H1 (cell line): ENCODE results near the gene RNF157. TPM values are rescaled to one million over a fixed set of nuclear protein-coding genes. Genes with fewer than 3 reads are reported as not detected.

Source experiments
- CTCF ChIA-PET: fragments of 300-600 bp; sonication (Branson Sonifier 250); formaldehyde crosslinking; loops from one replicate; lab custom pipeline; 2021; ENCODE audit not compliant: partially characterized antibody; lab: Charles Lee
- POLR2A ChIA-PET: fragments of 300-600 bp; sonication (Branson Sonifier 250); formaldehyde crosslinking; loops from one replicate; lab custom pipeline; 2021; ENCODE audit warnings: inconsistent platforms; ENCODE audit not compliant: partially characterized antibody; lab: Charles Lee
- DNase-seq, 2 experiments: peaks; one replicate each; pipeline versions ENCODE4 v3.0.0 to v3.0.0-alpha.2; 2010 to 2022; ENCODE audit warnings: low spot score in 2 of 2, low read depth in 1 of 2, mixed read lengths in 1 of 2
- FAIRE-seq: peaks from 2 replicates; lab custom pipeline; 2011; peaks lifted over from hg19 to GRCh38; lab: Jason Lieb, UNC
- H2AFZ ChIP-seq: 2 replicates; pipeline ENCODE4 v1.8.1; 2012; ENCODE audit warnings: low read length, inconsistent platforms
- H2AK5ac ChIP-seq: 2 replicates; pipeline ENCODE4 v1.6.1; 2013; ENCODE audit warnings: low read depth, low read length
- H2BK120ac ChIP-seq: replicated peaks from 2 replicates; pipeline ENCODE3; 2013; ENCODE audit warnings: low read depth, low read length, inconsistent platforms
- H2BK12ac ChIP-seq: 2 replicates; pipeline ENCODE4 v1.6.1; 2013; ENCODE audit warnings: low read depth, low read length
- H2BK15ac ChIP-seq: 2 replicates; pipeline ENCODE4 v1.6.1; 2013; ENCODE audit warnings: low read length
- H2BK20ac ChIP-seq: 2 replicates; pipeline ENCODE4 v1.6.1; 2013; ENCODE audit warnings: low read length
- H2BK5ac ChIP-seq: 2 replicates; pipeline ENCODE4 v1.6.1; 2013; ENCODE audit warnings: low read depth, low read length
- H3K14ac ChIP-seq: 2 replicates; pipeline ENCODE4 v1.6.1; 2013; ENCODE audit warnings: inconsistent platforms; ENCODE audit not compliant: insufficient read length
- H3K18ac ChIP-seq: 2 replicates; pipeline ENCODE4 v1.6.1; 2013; ENCODE audit warnings: low read length; ENCODE audit errors: extremely low read depth
- H3K23ac ChIP-seq: 2 replicates; pipeline ENCODE4 v1.6.1; 2013; ENCODE audit warnings: inconsistent platforms; ENCODE audit not compliant: insufficient read length
- H3K23me2 ChIP-seq: 2 replicates; pipeline ENCODE4 v1.6.1; 2013; ENCODE audit warnings: low read depth, low read length
- H3K27ac ChIP-seq: 2 replicates; pipeline ENCODE4 v1.6.1; 2011; ENCODE audit warnings: low read depth, low read length, inconsistent platforms
- H3K27me3 ChIP-seq, 4 experiments: replicated peaks in 1 of 4; 1 replicate in 1 of 4; 2 replicates in 3 of 4; pipeline versions ENCODE4 v1.6.1 to v1.8.1; 2011 to 2013; ENCODE audit warnings: low read length in 3 of 4, mild to moderate bottlenecking in 3 of 4, inconsistent platforms in 2 of 4, mixed read lengths in 2 of 4, moderate library complexity in 1 of 4; ENCODE audit not compliant: control insufficient read depth in 3 of 4, insufficient read depth in 3 of 4; ENCODE audit errors: extremely low read depth in 1 of 4
- H3K36me3 ChIP-seq, 4 experiments: 2 replicates each; pipeline versions ENCODE4 v1.6.1 to v1.8.1; 2011 to 2013; ENCODE audit warnings: mild to moderate bottlenecking in 4 of 4, low read length in 3 of 4, moderate library complexity in 2 of 4, control low read depth in 1 of 4, inconsistent platforms in 1 of 4; ENCODE audit not compliant: insufficient read depth in 4 of 4, control insufficient read depth in 2 of 4
- H3K4ac ChIP-seq: replicated peaks from 2 replicates; pipeline ENCODE3; 2013; ENCODE audit warnings: low read length, low read depth, mixed read lengths, inconsistent platforms; ENCODE audit not compliant: insufficient read length
- H3K4me1 ChIP-seq, 4 experiments: replicated peaks in 1 of 4; 1 replicate in 1 of 4; 2 replicates in 3 of 4; pipeline versions ENCODE4 v1.6.1 to v1.8.1; 2011 to 2013; ENCODE audit warnings: low read length in 3 of 4, inconsistent platforms in 2 of 4, mixed read lengths in 1 of 4; ENCODE audit not compliant: insufficient read depth in 4 of 4, control insufficient read depth in 3 of 4
- H3K4me2 ChIP-seq, 2 experiments: 2 replicates each; pipeline versions ENCODE4 v1.6.1 to v1.8.1; 2011 to 2013; ENCODE audit warnings: low read depth in 2 of 2, low read length in 2 of 2, control low read depth in 1 of 2, inconsistent platforms in 1 of 2, mild to moderate bottlenecking in 1 of 2; ENCODE audit not compliant: insufficient read depth in 1 of 2
- H3K4me3 ChIP-seq, 4 experiments: fragments of 200-600, 300-600 bp in 1 of 4; sonication (generic), shearing (Covaris generic), sonication (Bioruptor Twin) in 1 of 4; 2 replicates each; pipeline versions ENCODE4 v1.5.1 to v1.8.1; 2011 to 2016; ENCODE audit warnings: low read length in 4 of 4, low read depth in 3 of 4, control low read depth in 2 of 4, inconsistent platforms in 2 of 4, mild to moderate bottlenecking in 2 of 4, mixed read lengths in 1 of 4, moderate library complexity in 1 of 4; ENCODE audit not compliant: insufficient read depth in 2 of 4; ENCODE audit errors: extremely low read depth in 1 of 4
- H3K56ac ChIP-seq: replicated peaks from 2 replicates; pipeline ENCODE3; 2013; ENCODE audit warnings: low read depth, mild to moderate bottlenecking, mixed read lengths, low read length, inconsistent platforms; ENCODE audit not compliant: insufficient read length
- H3K79me1 ChIP-seq: 2 replicates; pipeline ENCODE4 v1.6.1; 2013; ENCODE audit warnings: low read depth, low read length, control low read depth
- H3K79me2 ChIP-seq, 2 experiments: 2 replicates each; pipeline versions ENCODE4 v1.6.1 to v1.8.1; 2012 to 2013; ENCODE audit warnings: low read length in 2 of 2, mild to moderate bottlenecking in 2 of 2, inconsistent platforms in 1 of 2; ENCODE audit not compliant: insufficient read depth in 2 of 2, control insufficient read depth in 1 of 2
- H3K9ac ChIP-seq, 4 experiments: replicated peaks in 1 of 4; 1 replicate in 1 of 4; 2 replicates in 3 of 4; pipeline versions ENCODE4 v1.6.1 to v1.8.1; 2011 to 2013; ENCODE audit warnings: low read depth in 3 of 4, low read length in 3 of 4, control low read depth in 2 of 4, mild to moderate bottlenecking in 2 of 4, moderate library complexity in 2 of 4, inconsistent platforms in 1 of 4; ENCODE audit errors: extremely low read depth in 1 of 4
- H3K9me3 ChIP-seq, 2 experiments: 2 replicates each; pipeline versions ENCODE4 v1.6.1 to v1.8.1; 2012 to 2013; ENCODE audit warnings: mild to moderate bottlenecking in 2 of 2, moderate library complexity in 2 of 2, control low read depth in 1 of 2, inconsistent platforms in 1 of 2, low read depth in 1 of 2, low read length in 1 of 2, mixed read lengths in 1 of 2; ENCODE audit not compliant: insufficient read depth in 2 of 2
- H4K20me1 ChIP-seq, 2 experiments: replicated peaks in 1 of 2; 2 replicates each; pipeline versions ENCODE3 to v1.8.1; 2011 to 2013; ENCODE audit warnings: inconsistent platforms in 2 of 2, low read length in 2 of 2, mild to moderate bottlenecking in 1 of 2; ENCODE audit not compliant: insufficient read depth in 2 of 2, control insufficient read depth in 1 of 2
- H4K5ac ChIP-seq: 2 replicates; pipeline ENCODE4 v1.6.1; 2013; ENCODE audit warnings: low read length, low read depth, mixed read lengths, inconsistent platforms; ENCODE audit not compliant: insufficient read length
- H4K8ac ChIP-seq: 2 replicates; pipeline ENCODE4 v1.8.0; 2013; ENCODE audit warnings: mild to moderate bottlenecking, moderate library complexity, low read length, inconsistent platforms; ENCODE audit not compliant: insufficient read depth; ENCODE audit errors: extremely low read depth
- H4K91ac ChIP-seq: replicated peaks from 2 replicates; pipeline ENCODE3; 2013; ENCODE audit warnings: low read length, mixed read lengths, inconsistent platforms; ENCODE audit not compliant: insufficient read length
- ASH2L ChIP-seq: fragments of 200-600, 300-600 bp; sonication (generic); IDR thresholded peaks from one replicate; pipeline ENCODE4 v1.7.1; 2017; ENCODE audit warnings: low read length
- BCL11A ChIP-seq, 2 experiments: IDR thresholded peaks; one replicate each; pipeline ENCODE4 v1.6.1; 2011; ENCODE audit warnings: low read depth in 2 of 2, low read length in 2 of 2, mild to moderate bottlenecking in 2 of 2
- NANOG ChIP-seq: IDR thresholded peaks from 2 replicates; pipeline ENCODE4 v1.6.1; 2011; ENCODE audit warnings: low read length, low read depth, mild to moderate bottlenecking, inconsistent platforms; ENCODE audit not compliant: insufficient read depth, poor library complexity, severe bottlenecking
- POLR2AphosphoS5 ChIP-seq: IDR thresholded peaks from 2 replicates; pipeline ENCODE4 v1.6.1; 2011; ENCODE audit warnings: low read depth, low read length
- RFX5 ChIP-seq: IDR thresholded peaks from 2 replicates; pipeline ENCODE4 v1.6.1; 2011; ENCODE audit warnings: low read depth, low read length, improper control_type of control experiment, borderline replicate concordance
- SP2 ChIP-seq: IDR thresholded peaks from 2 replicates; pipeline ENCODE4 v1.6.1; 2012; ENCODE audit warnings: mild to moderate bottlenecking, low read length, inconsistent platforms
- TCF12 ChIP-seq: IDR thresholded peaks from 2 replicates; pipeline ENCODE4 v1.6.1; 2011; ENCODE audit warnings: low read depth, mild to moderate bottlenecking, low read length
- WGBS, 2 experiments: shearing (Covaris generic) in 1 of 2; methylation state at CpG; one replicate each; pipeline versions ENCODE4 v1.1.6 to v1.1.7; 2013 to 2015; ENCODE audit warnings: low lambda C conversion rate in 2 of 2, mixed read lengths in 2 of 2, inconsistent platforms in 1 of 2, low coverage in 1 of 2, missing lambda C conversion rate in 1 of 2; ENCODE audit not compliant: insufficient replicate concordance in 2 of 2, insufficient coverage in 1 of 2, insufficient read length in 1 of 2; ENCODE audit errors: extremely low coverage in 1 of 2, missing lambda C conversion rate in 1 of 2; 5-methylcytosine and 5-hydroxymethylcytosine counted together
- polyA plus RNA-seq, 7 experiments: library from polyadenylated mRNA; depleted of rRNA in 3 of 7; stranded (reverse) in 5 of 7; unstranded in 2 of 7; fragments of >200 nt in 5 of 7; fragments of 200-250 nt in 2 of 7; gene quantifications; 1 replicate in 5 of 7; 2 replicates in 1 of 7; 4 replicates in 1 of 7; pipeline versions ENCODE4 v1.2.1 to v1.2.3, GENCODE V29; 2011 to 2013; ENCODE audit warnings: missing spikeins in 2 of 7, mixed read lengths in 2 of 7
- total RNA-seq: library from RNA; stranded (reverse); fragmentation: NEBNext Ultra II Directional; extraction: Animal tissue kit (Norgen Biotek cat#: 25700); gene quantifications from 2 replicates; pipeline ENCODE4 v1.2.1, GENCODE V29; 2021
- TF ChIP-seq, protein P1 (sequence below): IDR thresholded peaks from 2 replicates; pipeline ENCODE4 v1.6.1; 2012; ENCODE audit warnings: inconsistent platforms
- TF ChIP-seq, protein P2 (sequence below): IDR thresholded peaks from 2 replicates; pipeline ENCODE4 v1.6.1; 2011; ENCODE audit warnings: low read depth, mild to moderate bottlenecking, low read length; ENCODE audit not compliant: insufficient read depth

Gene RNF157
- total and polyA plus RNA-seq, 2 of the 8 experiments (the other 6 are each of a cell fraction or from before 2014, with no cell fraction given) = 13.4 to 16.7 TPM

DNA sequence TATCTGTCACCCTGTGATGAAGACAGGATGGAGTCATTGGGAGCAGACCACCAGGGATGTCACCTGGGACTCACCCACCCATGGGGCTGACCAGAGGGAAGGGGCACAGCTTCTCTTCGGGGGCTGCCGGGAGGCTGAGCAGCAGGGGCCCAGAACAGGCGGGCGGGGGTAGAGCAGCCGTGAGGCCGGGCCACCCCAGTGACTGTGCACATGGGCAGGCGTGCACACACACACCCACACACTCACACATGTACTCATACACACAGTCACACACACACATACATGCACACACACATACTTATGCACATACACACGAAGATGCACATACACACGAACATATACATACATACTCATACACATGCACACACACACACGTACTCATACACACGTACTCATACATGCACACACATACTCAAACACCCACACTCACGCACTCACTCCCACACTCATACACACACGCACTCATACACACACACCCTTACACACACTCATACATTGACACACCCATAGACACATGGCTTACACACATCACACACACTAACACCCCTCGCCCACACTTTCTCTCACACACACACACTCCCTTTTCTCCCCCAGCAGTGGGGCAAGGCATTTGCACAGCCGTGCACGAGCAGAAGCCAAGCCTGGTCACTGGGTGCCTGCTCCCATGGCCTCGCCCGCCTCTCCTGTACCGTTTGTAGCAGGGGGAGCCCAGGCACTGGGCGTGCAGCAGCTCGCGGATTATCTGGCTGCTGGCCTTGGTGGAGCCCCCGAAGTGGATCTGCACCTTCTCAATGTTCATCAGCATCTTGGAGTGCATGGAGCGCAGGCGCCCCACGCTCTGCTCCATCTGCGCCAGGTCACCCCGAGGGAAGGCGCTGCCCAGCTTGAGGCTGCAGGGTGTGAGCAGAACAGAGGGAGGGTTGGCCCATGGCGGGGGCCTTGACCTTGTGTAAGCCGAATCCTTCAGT is 37.3 kb upstream of the RNF157 start:
- Histone ChIP-seq H2BK15ac (peak overlapping the region; percentile 24; the same call in 1 of the 2 replicates), H3K56ac (peak overlapping the region; percentile 46), H3K4me3 (no peak overlapping the region), H2BK20ac (no peak overlapping the region), H2BK120ac (no peak overlapping the region), H4K8ac (no peak overlapping the region), H3K23me2 (peaks cover 3% of the 10 kb centered on the region; the same call in 1 of the 2 replicates), H3K27ac (no peak overlapping the region), H3K14ac (no peak overlapping the region), H3K4me2 (no peak overlapping the region), H2AK5ac (peak overlapping the region; percentile 96; the same call in 1 of the 2 replicates), H3K23ac (no peak overlapping the region), H3K4me1 (peaks cover 0 to 4% (median under 1%) of the 10 kb centered on the region in 4 experiments; a peak in 3 of 7 replicates), H2BK12ac (peak overlapping the region; percentile 97; the same call in 1 of the 2 replicates), H2BK5ac (peak overlapping the region; percentile 22; the same call in 1 of the 2 replicates), H3K79me2 (no peaks in the 10 kb centered on the region), H3K18ac (no peak overlapping the region), H3K27me3 (no peaks in the 10 kb centered on the region), H4K91ac (peak overlapping the region; percentile 89), H4K20me1 (peaks cover 0 to 6% of the 10 kb centered on the region in 2 experiments), H2AFZ (no peak overlapping the region), H3K79me1 (no peaks in the 10 kb centered on the region), H3K9me3 (no peaks in the 10 kb centered on the region), H4K5ac (no peak overlapping the region), H3K4ac (peak overlapping the region; percentile 85), H3K9ac (no peak overlapping the region; a peak in 1 of 7 replicates), H3K36me3 (no peaks in the 10 kb centered on the region; a peak in 1 of 8 replicates)
- ChIA-PET CTCF (interaction anchor here (1.0 to 5.6 kb wide), 17 partner anchors 9 to 198 kb away, joined by 3 to 84 read pairs (median 18); partner anchors contain the start of genes FOXJ1, RNF157 and UBALD2), POLR2A (interaction anchor here (1.2 to 1.8 kb wide), 3 partner anchors 9 to 197 kb away, joined by 3 to 6 read pairs (median 5); no protein-coding TSS in a partner anchor)
- no peak for FAIRE-seq
- no peak for DNase-seq
- 92 to 100% methylated on average over 3 to 29 of the region's 31 CpGs for WGBS, 2 experiments
- TF ChIP-seq BCL11A (IDR thresholded peaks at IDR 0.05; ENCODE audit: low read depth in 2 of 2, low read length in 2 of 2) = no peak
- no peak for TF ChIP-seq SP2
- TF ChIP-seq, protein P1, sequence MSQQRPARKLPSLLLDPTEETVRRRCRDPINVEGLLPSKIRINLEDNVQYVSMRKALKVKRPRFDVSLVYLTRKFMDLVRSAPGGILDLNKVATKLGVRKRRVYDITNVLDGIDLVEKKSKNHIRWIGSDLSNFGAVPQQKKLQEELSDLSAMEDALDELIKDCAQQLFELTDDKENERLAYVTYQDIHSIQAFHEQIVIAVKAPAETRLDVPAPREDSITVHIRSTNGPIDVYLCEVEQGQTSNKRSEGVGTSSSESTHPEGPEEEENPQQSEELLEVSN = no peak
- TF ChIP-seq, protein P2, sequence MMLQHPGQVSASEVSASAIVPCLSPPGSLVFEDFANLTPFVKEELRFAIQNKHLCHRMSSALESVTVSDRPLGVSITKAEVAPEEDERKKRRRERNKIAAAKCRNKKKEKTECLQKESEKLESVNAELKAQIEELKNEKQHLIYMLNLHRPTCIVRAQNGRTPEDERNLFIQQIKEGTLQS = no peak
- TF ChIP-seq ASH2L = no peak
- no peak for TF ChIP-seq RFX5
- no peak for TF ChIP-seq POLR2AphosphoS5
- no peak for TF ChIP-seq TCF12
- TF ChIP-seq NANOG = no peak
